ENCODE results near the gene ZNF593OS.

ZNF593OS gene

DNA sequence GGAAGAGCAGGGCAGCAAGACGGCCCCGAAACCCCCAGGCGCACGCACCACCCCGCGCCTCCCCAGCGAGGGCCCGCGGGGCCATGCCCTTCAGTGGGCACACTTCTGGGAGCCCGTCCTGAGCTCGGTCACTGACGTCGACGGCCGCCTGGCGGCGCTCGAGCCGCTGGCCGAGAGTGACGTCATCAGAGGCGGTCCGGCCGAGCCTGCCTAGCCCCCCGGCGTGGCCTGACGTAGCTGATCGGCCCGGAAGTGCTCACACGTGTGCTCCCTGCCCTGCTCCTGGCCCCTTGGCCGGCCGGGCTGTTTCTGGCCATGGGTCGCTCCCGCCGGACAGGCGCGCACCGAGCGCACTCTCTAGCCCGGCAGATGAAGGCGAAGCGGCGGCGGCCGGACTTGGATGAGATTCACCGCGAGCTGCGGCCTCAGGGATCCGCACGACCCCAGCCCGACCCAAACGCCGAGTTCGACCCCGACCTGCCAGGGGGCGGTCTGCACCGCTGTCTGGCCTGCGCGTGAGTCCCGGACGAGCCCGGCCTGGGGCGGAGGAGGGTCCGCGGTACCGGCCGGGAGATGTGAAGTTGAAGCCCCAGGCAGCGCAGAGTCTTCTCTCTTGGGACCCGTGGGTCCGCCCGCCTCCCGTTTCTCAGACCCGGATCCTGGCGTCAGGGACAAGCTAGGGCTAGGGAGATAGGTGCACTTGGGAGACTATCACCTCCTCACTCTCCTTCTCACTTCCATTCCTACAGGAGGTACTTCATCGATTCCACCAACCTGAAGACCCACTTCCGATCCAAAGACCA, 1.8 kb downstream of the ZNF593OS start, which contains the start of gene ZNF593:
Gene ZNF593, plus strand, starts transcription at position 240 of the 803 bp plus-strand sequence. Its CDS starts 76 bp downstream, at position 316.
- DNase-seq (ENCODE audit: low spot score), result peak; percentile 100
- TF ChIP-seq, protein P1, sequence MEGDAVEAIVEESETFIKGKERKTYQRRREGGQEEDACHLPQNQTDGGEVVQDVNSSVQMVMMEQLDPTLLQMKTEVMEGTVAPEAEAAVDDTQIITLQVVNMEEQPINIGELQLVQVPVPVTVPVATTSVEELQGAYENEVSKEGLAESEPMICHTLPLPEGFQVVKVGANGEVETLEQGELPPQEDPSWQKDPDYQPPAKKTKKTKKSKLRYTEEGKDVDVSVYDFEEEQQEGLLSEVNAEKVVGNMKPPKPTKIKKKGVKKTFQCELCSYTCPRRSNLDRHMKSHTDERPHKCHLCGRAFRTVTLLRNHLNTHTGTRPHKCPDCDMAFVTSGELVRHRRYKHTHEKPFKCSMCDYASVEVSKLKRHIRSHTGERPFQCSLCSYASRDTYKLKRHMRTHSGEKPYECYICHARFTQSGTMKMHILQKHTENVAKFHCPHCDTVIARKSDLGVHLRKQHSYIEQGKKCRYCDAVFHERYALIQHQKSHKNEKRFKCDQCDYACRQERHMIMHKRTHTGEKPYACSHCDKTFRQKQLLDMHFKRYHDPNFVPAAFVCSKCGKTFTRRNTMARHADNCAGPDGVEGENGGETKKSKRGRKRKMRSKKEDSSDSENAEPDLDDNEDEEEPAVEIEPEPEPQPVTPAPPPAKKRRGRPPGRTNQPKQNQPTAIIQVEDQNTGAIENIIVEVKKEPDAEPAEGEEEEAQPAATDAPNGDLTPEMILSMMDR (IDR thresholded peaks at IDR 0.05; ENCODE audit: extremely low read depth, missing control alignments), result peak; percentile 94

DNA sequence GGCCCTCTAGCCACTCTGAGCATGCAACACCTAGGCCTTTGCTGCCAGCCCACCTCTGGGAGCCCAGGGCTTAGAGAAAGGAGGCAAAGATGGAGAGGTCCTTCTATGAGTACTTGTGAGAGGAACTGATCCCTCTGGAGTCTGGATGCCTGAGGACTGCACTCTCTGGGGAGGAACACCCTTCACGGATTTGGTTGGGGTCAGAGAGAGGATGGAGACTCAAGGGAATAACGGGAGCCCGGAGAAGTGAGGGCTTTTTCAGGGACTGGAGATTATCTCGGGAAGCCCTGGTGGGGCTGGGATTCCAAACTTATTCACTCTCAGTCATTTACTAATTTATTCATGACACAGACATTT, 2.5 kb downstream of the ZNF593OS start:
- no peak for DNase-seq (ENCODE audit: low spot score)

GRCh38 chr1:26168410-26169197, 3.0 kb downstream of the ZNF593OS start, which contains the start of gene C1orf232:
TSS of gene C1orf232 (minus strand) at chr1:26168963. CDS start at chr1:26168499, 464 bp downstream.
- TF ChIP-seq, protein P1 (IDR thresholded peaks at IDR 0.05; ENCODE audit: extremely low read depth, missing control alignments), result no peak
- DNase-seq (ENCODE audit: low spot score), result no peak

More for the DNA sequence above, 2.5 kb downstream of the ZNF593OS start:
- TF ChIP-seq, protein P1 (IDR thresholded peaks at IDR 0.05; ENCODE audit: extremely low read depth, missing control alignments), result no peak

DNA sequence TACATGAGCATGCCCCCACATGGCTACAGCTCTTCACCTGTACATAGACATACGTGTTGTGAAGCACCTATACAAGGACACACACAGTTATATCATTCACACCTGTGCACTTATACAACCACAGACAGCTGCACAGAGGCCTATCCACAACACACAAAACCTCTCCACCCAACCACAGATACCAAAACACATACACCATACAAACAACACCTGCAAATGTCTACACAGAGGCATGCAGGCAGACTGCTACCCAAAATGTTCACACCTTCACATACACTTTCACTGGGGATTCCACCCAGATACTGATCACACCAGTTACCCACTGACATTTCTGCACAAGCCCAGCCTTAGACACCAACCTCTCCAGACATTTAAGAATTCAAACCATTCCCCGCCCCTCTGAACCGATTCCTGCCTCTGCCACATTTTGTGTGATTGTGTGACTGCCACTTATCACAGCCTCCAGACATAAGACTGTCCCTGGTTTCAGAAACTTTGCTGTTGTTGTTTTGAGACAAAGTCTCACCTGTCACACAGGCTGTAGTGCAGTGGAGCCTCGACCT, 4.8 kb downstream of the ZNF593OS start:
- DNase-seq (ENCODE audit: low spot score), result no peak
- TF ChIP-seq, protein P1 (IDR thresholded peaks at IDR 0.05; ENCODE audit: extremely low read depth, missing control alignments), result no peak

GRCh38 chr1:26164861-26165842, 6.5 kb downstream of the ZNF593OS start:
- TF ChIP-seq, protein P1 (IDR thresholded peaks at IDR 0.05; ENCODE audit: extremely low read depth, missing control alignments), result no peak
- DNase-seq (ENCODE audit: low spot score), result peak; percentile 37

DNA sequence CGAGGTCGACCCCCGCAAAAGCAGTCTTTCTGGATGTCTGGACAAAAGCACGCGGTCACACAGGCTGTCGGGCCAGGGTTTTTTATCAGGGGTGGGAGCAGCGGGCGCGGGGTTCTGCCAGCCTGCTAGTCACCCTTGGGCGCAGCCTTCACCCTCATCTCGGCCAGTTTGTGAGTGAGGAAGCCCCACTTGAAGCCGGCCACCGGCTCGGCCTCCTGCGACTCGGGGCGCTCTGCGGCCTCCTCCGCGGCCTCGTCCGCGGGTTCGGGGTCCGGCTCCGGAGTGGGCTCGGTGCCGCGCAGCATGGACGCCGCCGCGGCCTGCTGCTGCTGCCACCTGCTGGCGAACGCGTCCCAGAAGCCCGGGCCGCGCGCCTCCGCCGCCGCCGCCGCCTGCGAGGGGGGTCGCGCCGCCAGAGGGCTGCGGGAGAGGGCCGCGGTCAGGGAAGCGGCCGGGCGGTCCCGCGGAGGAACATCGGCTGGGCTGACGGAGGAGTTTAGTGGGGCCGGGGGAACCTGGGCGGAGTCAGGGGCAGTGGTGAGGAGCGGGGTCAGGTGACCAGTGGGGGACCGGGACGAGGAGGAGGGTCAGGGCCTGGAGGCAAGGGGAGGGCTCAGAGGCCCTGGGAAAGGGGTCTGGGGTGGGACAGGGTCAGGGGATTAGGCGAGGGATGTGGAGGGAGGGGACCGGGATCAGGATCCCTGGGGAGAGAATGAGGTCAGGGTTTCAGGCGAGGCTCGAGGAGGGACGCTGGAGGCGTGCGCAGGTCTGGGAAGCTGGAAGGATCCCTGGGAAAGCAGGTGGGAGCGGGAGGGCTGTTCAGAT, 7.4 kb downstream of the ZNF593OS start:
- peak; percentile 88 for DNase-seq (ENCODE audit: low spot score)
- TF ChIP-seq, protein P1 (IDR thresholded peaks at IDR 0.05; ENCODE audit: extremely low read depth, missing control alignments), result peak; percentile 75
